Transverse colon (tissue), 4 donors: Measurements from ENCODE around the gene DOCK2. TPM values are rescaled to one million over a fixed set of nuclear protein-coding genes. Genes with fewer than 3 reads are reported as not detected.

ENCODE experiments used
- DNase-seq: peaks from one replicate; pipeline ENCODE4 v3.0.0-alpha.2; 2019
- H3K27ac ChIP-seq, 4 donors: fragments of 200-600 bp; sonication (generic); 2 replicates each; pipeline ENCODE4 v1.5.1; 2016 to 2018; ENCODE audit warnings: inconsistent platforms in 4 of 4
- H3K27me3 ChIP-seq: fragments of 200-600 bp; sonication (generic); 2 replicates; pipeline ENCODE4 v1.5.1; 2017; ENCODE audit warnings: inconsistent platforms
- H3K36me3 ChIP-seq, 4 donors: fragments of 200-600 bp; sonication (generic); 2 replicates each; pipeline ENCODE4 v1.5.1; 2017 to 2019; ENCODE audit warnings: inconsistent platforms in 4 of 4
- H3K4me1 ChIP-seq, 4 donors: fragments of 200-600 bp; sonication (generic); 2 replicates each; pipeline ENCODE4 v1.5.1; 2017 to 2020; ENCODE audit warnings: inconsistent platforms in 4 of 4
- H3K4me3 ChIP-seq, 4 donors: fragments of 200-600 bp; sonication (generic); 1 replicate in 1 of 4; 2 replicates in 3 of 4; pipeline versions ENCODE4 v1.5.1 to v1.6.1; 2017 to 2019; ENCODE audit warnings: inconsistent platforms in 4 of 4
- H3K9me3 ChIP-seq, 2 donors: fragments of 200-600 bp; sonication (generic); 2 replicates each; pipeline ENCODE4 v1.5.1; 2017 to 2019; ENCODE audit warnings: inconsistent platforms in 2 of 2
- EP300 ChIP-seq: sonication (generic); formaldehyde crosslinking; IDR thresholded peaks from one replicate; pipeline ENCODE4 v1.6.1; 2017; ENCODE audit warnings: antibody characterized with exemption, low read depth
- POLR2A ChIP-seq: fragments of 450-650 bp; IDR thresholded peaks from one replicate; pipeline ENCODE4 v1.6.1; 2016; ENCODE audit warnings: antibody characterized with exemption, mild to moderate bottlenecking, moderate library complexity
- POLR2AphosphoS5 ChIP-seq, 3 donors: sonication (generic); formaldehyde crosslinking; IDR thresholded peaks; one replicate each; pipeline ENCODE4 v1.6.1; 2016; ENCODE audit warnings: antibody characterized with exemption in 3 of 3
- WGBS, 2 donors: methylation state at CpG; one replicate each; pipeline ENCODE4 v1.1.5; 2018; ENCODE audit warnings: low coverage in 1 of 2; 5-methylcytosine and 5-hydroxymethylcytosine counted together
- in situ Hi-C, 4 donors: fragments of 200-750 bp; cut with MboI; loops; one replicate each; pipeline versions ENCODE4 v1.15.0 to v1.15.1; 2017; ENCODE audit warnings: low sequenced_read_pairs in 3 of 4, low pct_ligation_motif_present in 1 of 4, low pct_unique_long_range_greater_than_20kb in 1 of 4
- intact Hi-C: fragments of 100-400 bp; cut with DNase I; formaldehyde crosslinking; loops from one replicate; pipeline ENCODE4 v1.15.1; 2023; ENCODE audit warnings: low total_unique reads
- total RNA-seq, 4 donors: library from RNA; depleted of rRNA; stranded (reverse); fragments of >200 nt; gene quantifications; one replicate each; pipeline ENCODE4 v1.1.0, GENCODE V29; 2016
- TF ChIP-seq, protein P1 (sequence below), 5 experiments: fragments of 200-600 bp in 3 of 5; fragments of 450-650 bp in 2 of 5; sonication (generic) in 3 of 5; IDR thresholded peaks; 1 replicate in 2 of 5; 2 replicates in 3 of 5; pipeline ENCODE4 v1.5.1; 2016 to 2017; ENCODE audit warnings: antibody characterized with exemption in 5 of 5, inconsistent platforms in 3 of 5, mild to moderate bottlenecking in 2 of 5, moderate library complexity in 1 of 5

Gene DOCK2
- total RNA-seq, 4 donors from 2014 or later = 8.3 to 24.0 (median 14.3) TPM

DNA sequence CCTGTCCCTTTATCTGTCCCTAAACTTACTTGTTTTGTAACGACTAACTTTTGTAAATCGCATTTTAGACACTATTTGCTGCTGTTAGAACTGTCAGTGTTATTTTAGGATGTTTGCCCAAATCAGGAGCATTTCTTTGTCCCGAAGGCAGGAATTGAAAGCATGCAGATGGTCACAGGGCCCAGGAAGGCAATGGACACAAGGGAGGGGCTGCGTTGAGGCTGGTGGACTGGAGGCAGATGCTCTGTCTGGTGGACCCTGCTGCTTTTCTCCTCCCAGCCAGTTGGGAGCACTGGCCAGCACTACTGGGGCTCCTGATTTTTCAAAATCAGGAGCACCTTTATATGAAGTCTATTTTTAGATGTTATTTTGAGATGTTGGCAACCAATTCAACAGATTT, 31.7 kb downstream of the DOCK2 start:
- no peak for TF ChIP-seq POLR2A
- TF ChIP-seq EP300 = no peak
- TF ChIP-seq, protein P1, sequence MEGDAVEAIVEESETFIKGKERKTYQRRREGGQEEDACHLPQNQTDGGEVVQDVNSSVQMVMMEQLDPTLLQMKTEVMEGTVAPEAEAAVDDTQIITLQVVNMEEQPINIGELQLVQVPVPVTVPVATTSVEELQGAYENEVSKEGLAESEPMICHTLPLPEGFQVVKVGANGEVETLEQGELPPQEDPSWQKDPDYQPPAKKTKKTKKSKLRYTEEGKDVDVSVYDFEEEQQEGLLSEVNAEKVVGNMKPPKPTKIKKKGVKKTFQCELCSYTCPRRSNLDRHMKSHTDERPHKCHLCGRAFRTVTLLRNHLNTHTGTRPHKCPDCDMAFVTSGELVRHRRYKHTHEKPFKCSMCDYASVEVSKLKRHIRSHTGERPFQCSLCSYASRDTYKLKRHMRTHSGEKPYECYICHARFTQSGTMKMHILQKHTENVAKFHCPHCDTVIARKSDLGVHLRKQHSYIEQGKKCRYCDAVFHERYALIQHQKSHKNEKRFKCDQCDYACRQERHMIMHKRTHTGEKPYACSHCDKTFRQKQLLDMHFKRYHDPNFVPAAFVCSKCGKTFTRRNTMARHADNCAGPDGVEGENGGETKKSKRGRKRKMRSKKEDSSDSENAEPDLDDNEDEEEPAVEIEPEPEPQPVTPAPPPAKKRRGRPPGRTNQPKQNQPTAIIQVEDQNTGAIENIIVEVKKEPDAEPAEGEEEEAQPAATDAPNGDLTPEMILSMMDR (IDR thresholded peaks at IDR 0.05) = no peak
- TF ChIP-seq POLR2AphosphoS5 (IDR thresholded peaks at IDR 0.05) = no peak
- no peaks in the 10 kb centered on the region for H3K4me1 ChIP-seq
- in situ Hi-C loops (no loop called here), intact Hi-C loops (no loop called here)
- H3K27me3 ChIP-seq = no peaks in the 10 kb centered on the region
- WGBS, 2 donors = 50 to 52% methylated on average over 4 of the region's 4 CpGs
- no peak for DNase-seq
- H3K27ac ChIP-seq = no peak overlapping the region
- H3K4me3 ChIP-seq = no peak overlapping the region
- no peaks in the 10 kb centered on the region for H3K9me3 ChIP-seq
- H3K36me3 ChIP-seq = no peaks in the 10 kb centered on the region

DNA sequence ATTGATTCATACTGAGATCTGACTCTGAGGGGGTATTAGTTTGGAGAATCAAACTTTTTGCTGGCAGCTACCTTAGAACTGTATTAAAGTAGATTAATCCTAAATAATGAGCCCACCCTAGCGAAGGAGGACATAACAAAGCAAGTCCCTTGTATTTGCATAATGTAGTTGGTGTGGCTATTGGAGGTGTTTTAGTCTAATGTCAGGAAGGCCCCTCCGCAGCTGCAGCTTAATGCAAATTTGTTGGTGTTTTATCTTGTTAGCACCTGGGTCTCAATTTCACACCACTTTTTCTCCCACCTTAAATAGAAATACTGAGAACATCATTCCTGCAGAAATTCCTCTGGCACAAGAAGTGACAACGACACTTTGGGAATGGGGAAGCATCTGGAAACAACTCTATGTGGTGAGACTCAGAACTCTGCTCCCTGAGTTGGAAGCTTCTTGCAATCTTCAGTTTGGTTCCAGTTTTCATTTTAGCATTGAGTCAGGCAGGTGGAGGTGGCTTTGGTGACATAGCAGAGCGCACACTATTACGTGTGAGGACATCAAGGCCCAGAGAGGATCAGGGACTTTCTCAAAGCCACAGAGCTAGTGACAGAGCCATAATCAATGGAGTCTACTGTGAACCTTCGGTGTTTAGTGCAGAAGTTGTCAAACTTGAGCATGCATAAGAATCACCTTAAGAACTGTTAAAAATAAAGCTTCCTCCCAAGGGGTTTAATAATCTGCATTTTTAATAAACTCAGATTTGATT, 33.9 kb downstream of the DOCK2 start:
- DNase-seq = peak; percentile 17
- Histone ChIP-seq H3K27ac (peak overlapping the region in 2 of 4 donors; percentile 4 to 65), H3K36me3 (no peaks in the 10 kb centered on the region)

DNA sequence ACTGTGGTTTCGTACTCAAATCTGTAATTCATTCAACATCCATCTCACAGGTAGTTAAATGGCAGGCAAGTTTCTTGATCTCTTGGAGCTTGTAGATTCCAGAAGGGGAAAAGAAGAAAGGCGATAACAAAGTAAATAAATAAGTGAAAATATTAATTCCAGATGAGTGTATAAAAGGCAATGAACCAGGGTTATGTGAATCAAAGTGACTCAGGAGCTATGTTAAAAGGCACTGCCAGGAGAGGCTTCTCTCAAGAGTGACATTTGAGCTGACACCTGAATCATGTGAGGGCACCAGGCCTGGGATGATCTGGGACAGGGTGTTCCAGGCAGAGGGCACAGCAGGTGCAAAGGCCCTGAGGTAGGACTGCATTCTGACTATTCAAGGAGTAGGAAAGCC, 45.0 kb downstream of the DOCK2 start:
- Histone ChIP-seq H3K9me3 (no peaks in the 10 kb centered on the region), H3K27me3 (no peaks in the 10 kb centered on the region), H3K4me1 (no peaks in the 10 kb centered on the region), H3K27ac (no peak overlapping the region), H3K36me3 (no peaks in the 10 kb centered on the region), H3K4me3 (no peak overlapping the region)
- in situ Hi-C loops = no loop called here
- 78 to 83% methylated on average over 2 of the region's 2 CpGs for WGBS, 2 donors
- TF ChIP-seq EP300 = no peak
- TF ChIP-seq, protein P1 (IDR thresholded peaks at IDR 0.05) = no peak
- TF ChIP-seq POLR2A = no peak
- no peak for DNase-seq
- intact Hi-C loops = no loop called here

More for the DNA sequence above, 33.9 kb downstream of the DOCK2 start:
- Histone ChIP-seq H3K9me3 (no peaks in the 10 kb centered on the region), H3K27me3 (no peaks in the 10 kb centered on the region), H3K4me3 (no peak overlapping the region), H3K4me1 (no peaks in the 10 kb centered on the region)
- 50 to 76% methylated on average over 1 to 6 of the region's 6 CpGs for WGBS, 2 donors
- TF ChIP-seq, protein P1 (IDR thresholded peaks at IDR 0.05) = no peak
- no peak for TF ChIP-seq POLR2AphosphoS5 (IDR thresholded peaks at IDR 0.05)
- no peak for TF ChIP-seq POLR2A
- in situ Hi-C loops (no loop called here), intact Hi-C loops (no loop called here)

DNA sequence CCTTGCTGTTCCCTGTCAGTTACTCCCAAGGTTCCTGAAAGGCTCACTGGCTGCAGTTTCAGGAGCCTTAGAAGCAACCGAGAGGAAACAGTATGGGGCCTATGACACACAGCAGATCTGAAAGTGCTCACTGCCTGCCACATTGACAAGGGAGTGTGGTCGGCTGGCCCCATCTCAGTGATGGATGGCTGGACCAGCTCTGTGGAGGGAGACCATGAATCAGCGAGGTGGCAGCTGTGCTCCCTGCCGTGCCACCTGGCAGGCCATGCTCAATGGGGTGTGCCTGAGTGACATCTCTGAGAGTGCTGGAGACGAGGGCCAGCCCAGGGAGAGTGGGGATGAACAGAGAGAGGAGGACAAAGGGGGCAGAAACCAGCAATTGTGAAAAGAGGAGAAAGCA, 49.1 kb downstream of the DOCK2 start:
- Histone ChIP-seq H3K27ac (no peak overlapping the region), H3K27me3 (no peaks in the 10 kb centered on the region), H3K4me1 (no peaks in the 10 kb centered on the region), H3K36me3 (no peaks in the 10 kb centered on the region), H3K4me3 (no peak overlapping the region), H3K9me3 (no peaks in the 10 kb centered on the region)
- DNase-seq = no peak
- TF ChIP-seq, protein P1 (IDR thresholded peaks at IDR 0.05) = no peak
- TF ChIP-seq EP300 (no peak), POLR2AphosphoS5 (IDR thresholded peaks at IDR 0.05) (no peak), POLR2A (no peak)
- in situ Hi-C loops = no loop called here
- WGBS, 2 donors = 68% methylated on average over 5 of the region's 5 CpGs; no CpG with 5 or more reads in 1 of the 2 donors
- intact Hi-C loops = no loop called here
